Measurements from ENCODE around the gene CACNB4.
"Not testable (repeated sequence)": the region's sequence is repeated elsewhere in the genome, so short reads cannot be mapped to it uniquely, and the experiment has no call there.

Gene CACNB4

DNA sequence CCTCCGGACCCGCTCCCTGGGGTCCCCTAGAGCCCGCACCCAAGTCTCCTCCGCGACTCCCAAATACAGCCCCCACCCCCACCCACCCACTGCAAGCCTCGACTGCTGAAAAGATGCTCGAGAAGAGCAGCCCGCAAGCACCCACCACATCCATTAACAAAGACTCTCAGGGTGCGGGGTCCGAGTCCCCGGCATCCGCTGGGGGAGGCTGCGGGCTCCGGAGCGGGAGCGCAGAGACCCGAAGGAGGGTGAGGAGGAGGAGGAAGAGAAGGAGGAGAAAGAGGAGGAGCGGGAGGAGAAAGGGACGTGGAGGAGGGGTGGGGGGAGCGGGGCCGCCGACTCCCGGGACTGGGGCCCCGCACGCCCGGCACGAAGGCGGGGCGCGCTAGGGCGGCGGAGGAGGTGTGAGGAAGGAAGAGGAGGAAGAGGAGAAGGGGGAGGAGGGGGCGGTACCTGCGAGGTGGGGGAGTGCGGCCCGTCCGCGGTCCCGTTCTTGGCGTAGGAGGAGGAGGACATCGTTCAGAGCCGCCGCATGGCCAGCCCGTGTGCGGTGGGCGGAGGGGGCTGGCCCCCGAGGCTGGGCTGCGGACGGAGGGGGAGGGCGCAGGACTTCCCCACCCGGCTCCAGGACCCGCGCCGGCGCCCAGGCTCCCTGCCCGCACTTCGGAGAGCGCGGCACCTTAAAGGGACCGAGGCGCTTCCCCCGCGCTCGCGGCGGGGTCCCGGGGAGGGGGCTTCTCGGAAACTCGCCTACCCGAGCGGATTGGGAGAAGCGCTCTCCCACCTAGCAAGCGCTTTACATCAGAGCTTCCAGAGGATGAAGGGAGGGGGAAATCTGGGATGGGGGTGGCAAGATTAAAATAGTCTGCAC is at the start of gene CACNB4:
Gene CACNB4, minus strand, starts transcription at position 549 of the 871 bp plus-strand sequence.
- DNase-seq = no peak

DNA sequence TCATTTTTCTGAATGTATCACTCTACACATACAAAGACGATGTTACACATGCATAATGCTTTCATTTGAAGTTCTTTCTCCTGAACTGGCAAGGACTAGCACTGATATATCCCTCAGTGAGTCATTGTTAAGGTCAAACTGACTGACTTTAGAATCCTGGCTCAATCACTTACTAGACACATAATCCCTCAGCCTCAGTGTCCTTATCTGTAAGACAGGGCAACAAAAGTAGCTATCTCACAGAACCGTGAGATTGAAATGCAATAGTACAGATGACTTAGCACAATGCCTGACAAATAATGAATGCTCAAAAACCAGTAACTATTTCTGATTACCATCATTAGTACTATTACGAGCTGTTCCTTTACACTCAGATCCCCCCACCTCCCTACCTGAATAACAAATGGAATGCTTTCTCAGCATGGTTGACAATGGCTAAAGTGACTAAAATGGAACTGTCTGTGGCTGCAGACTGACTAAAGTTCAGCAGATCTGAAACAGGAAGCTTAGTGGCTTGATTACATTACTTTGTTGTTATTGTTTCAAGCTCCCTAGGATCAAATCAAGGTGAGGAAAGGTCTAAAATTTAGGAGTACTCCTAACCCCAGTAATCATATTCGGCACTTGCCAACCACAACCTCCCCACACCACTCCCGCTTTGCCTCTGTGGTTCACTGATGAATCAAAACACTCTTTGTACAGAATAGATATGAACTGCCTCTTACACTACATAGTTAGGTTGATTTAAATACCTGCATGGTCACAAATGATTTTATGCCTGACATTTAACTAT is 35.8 kb upstream of the CACNB4 start:
- no peak for DNase-seq

GRCh38 chr2:152132306-152132705 is 33.5 kb upstream of the CACNB4 start:
- no peak for DNase-seq

DNA sequence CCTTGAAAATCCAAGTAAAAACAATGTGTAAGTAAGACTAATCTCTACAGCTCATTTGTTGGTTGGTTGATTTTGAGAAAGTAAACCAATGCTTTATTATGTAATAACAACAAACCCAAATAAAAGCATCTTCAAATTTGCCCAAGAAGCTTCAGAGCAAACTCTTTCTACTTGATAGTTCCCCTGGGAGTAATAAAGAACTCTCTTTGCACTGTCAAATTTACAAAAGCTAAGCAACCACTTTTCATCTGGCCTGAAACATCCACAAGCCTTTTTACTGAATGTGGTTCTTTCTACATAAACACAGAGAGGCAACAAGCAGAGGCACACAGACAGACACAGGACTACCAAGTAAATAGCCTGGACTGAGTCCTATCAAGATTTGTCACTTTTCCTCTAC is 28.8 kb upstream of the CACNB4 start:
- no peak for DNase-seq

- no peak for DNase-seq
These were observed 27.8 kb upstream of the CACNB4 start for GRCh38 chr2:152126664-152127063.

GRCh38 chr2:152122161-152122560 is 23.3 kb upstream of the CACNB4 start:
- DNase-seq = no peak

- no peak for DNase-seq
These were observed 21.6 kb upstream of the CACNB4 start for GRCh38 chr2:152120430-152120829.

- DNase-seq = no peak
These were observed 17.1 kb upstream of the CACNB4 start for GRCh38 chr2:152115952-152116351.

- DNase-seq = no peak
These were observed 15.5 kb upstream of the CACNB4 start for GRCh38 chr2:152114366-152114765.

DNA sequence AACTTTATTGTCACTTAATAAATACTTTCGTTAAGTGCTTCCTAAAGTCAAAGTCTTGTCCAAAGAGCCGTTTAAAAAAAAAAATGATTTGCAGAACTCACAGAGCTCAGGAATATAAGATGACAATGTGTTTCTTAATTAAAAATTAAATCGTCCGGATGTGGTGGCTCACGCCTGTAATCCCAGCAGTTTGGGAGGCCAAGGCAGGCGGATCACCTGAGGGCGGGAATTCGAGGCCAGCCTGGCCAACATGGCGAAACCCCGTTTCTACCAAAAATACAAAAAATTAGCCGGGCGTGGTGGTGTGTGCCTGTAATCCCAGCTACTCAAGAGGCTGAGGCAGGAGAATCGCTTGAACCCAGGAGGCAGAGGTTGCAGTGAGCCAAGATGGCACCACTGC is 8.3 kb upstream of the CACNB4 start:
- DNase-seq = not testable (repeated sequence)

DNA sequence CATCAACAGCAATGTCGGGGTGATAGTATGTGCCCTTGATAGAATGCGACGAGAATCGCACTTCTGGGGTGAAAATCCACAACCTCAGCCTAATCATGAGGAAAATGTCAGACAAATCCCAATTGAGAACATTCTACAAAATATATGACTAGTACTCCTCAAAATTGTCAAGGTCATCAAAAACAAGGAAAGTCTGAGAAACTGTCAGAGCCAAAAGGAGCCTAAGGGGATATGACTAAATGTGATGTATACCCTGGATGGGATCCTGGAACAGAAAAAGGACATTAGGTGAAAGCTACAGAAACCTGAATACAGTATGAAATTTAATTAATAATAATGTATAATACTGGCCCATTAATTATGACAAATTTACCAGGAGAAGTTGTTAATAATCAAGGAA is 7.6 kb upstream of the CACNB4 start:
- no peak for DNase-seq

DNA sequence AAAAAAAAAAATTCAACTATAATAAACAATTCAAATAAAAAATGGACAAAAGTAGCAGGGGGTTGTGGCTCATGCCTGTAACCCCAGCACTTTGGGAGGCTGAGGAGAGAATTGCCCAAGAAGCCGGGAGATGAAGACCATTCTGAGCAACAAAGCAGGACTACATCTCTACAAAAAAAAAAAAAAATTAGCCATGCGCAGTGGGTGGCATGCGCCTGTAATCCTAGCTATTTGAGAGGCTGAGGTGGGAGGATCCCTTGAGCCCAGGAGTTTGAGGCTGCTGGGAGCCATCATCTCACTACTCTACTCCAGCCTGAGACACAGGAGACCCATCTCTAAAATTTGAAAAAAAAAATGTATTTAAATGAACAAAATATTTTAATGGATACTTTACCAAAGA is 4.4 kb upstream of the CACNB4 start:
- no peak for DNase-seq

GRCh38 chr2:152100961-152101360 is 2.1 kb upstream of the CACNB4 start:
- no peak for DNase-seq

- no peak for DNase-seq
These were observed 665 bp upstream of the CACNB4 start for GRCh38 chr2:152099367-152100050.

DNA sequence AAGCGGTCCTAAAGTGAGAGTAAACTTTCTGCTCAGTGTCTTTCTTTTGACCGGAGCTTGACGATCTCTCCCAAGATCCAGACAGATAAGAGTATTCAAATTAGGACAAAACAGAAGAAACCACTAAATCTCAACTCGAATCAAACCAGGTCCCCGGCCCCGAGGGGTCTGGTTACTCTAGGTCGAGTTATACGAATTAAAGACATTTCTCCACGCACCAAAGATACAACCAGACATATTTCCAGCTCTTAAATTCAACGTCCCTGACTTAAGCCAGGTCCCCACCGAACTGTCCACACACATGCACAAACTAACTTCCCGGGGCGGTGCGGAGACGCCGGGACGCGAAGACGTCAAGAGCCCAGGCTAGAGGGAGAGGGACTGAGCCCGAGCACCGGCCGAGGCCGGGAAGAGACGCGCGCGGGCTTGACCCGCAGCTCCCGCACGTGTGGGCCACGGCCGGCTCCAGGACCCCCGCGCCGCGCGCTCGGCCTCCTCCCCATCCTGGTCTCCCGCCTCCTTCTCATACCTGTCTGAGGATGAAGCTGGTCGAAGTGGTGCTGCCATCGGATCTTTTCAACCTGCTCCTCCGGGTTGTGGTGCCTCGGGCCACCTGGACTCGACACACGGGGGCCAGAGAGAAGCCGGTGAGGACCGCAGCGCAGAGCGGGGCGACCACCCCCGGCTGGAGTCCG is 896 bp downstream of the CACNB4 start:
- DNase-seq = no peak

DNA sequence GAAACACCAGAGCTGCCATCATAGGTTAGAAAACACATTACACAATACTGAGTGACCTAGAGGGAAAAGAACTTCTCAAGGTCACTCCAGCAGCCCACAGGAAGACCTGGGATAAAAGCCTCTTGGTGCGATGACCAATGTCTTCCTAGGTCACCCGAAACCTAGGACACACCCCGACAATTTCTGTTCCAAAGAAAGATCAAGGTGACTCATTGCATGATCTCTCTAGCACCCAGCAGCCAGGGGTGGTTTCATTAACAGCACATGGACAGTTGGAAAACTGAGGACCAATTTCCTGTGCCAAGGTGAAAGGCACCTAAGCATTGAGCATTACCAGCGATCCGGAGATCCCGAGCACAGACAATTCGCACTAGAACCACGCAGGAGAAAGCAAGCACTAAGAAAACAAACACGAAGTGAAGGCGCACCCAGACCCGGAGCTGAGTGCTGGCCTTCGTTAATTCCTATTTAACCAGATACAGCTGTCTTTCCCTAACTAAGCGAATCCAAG is 1.5 kb downstream of the CACNB4 start:
- no peak for DNase-seq

GRCh38 chr2:152095146-152095545 is 3.7 kb downstream of the CACNB4 start:
- no peak for DNase-seq

DNA sequence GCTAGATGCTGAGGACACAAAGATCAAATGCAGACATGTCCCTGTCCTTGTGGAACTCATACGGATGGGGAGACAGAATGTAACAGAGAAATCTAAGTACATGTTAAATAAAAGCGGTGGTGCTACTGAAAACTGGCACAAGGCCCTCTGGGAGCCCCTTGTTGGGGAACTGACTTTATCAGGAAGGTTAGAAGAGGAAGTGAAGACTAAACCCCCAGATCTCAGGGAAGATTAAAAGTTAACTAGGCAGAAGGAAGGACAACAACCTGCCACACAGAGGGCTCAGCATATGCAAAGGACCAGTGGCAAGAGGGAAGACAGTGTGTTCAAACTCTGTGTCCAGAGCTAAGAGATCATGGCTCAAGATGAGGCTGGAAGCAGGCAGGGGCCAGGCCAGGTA is 4.8 kb downstream of the CACNB4 start:
- no peak for DNase-seq

DNA sequence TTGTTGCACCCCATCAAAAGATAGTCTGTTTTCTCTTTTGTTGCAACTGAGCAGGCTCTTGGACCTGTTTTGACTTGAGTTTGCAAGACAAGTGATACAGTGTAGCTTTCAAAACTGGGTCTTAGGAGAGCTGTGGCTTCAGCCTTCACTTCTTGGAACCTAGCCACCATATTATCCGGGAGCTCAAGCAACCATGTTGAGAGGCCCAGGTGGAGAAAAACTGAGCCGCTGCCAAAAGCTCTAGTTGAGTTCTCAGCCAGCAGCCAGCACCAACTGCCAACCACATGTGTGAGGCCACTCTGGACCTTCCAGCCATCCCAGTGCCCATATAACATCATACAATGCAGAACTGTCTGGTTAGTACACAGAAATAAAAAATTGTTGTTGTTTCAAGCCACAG is 5.4 kb downstream of the CACNB4 start:
- DNase-seq = peak; percentile 79

DNA sequence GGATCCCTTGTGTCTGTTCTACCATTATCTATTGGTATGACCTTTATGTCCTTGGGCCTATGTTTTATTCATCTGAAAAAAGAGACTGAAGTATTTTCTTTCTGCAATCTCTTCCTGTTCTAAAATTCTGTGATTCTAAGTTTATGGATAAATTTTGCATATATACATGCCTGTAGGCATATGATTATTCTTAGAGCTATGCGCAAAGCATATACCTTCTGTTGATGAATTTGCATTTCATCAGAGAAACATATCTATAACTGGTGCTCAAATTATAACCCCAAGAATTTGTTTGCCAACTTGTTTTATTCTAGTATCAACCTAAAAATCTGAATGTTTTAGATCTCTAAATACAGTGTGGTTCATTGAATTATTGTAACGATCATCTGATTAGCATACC is 6.7 kb downstream of the CACNB4 start:
- DNase-seq = no peak

DNA sequence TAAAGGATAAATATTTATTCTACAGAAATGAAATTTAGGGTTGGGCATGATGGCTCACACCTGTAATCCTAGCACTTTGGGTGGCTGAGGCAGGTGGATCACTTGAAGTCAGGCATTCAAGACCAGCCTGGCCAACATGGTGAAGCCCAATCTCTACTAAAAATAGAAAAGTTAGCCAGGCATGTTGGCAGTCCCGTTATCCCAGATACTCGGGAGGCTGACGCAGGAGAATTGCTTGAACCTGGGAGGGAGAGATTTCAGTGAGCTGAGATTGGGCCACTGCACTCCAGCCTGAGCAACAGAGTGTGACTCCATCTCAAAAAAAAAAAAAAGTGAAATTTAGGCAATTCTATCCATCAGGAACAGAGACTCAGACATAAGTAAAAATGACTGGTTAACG is 8.1 kb downstream of the CACNB4 start:
- not testable (repeated sequence) for DNase-seq

- no peak for DNase-seq
These were observed 9.6 kb downstream of the CACNB4 start for GRCh38 chr2:152089238-152089637.

- no peak for DNase-seq
These were observed 10.8 kb downstream of the CACNB4 start for GRCh38 chr2:152088006-152088405.

Data from NCI-H2171 (cell line).